Left renal cortex interstitium (tissue), 4 donors: ENCODE results near the gene SLC37A2. TPM values are rescaled to one million over a fixed set of nuclear protein-coding genes. Genes with fewer than 3 reads are reported as not detected.

Experiments used
- DNase-seq, 4 donors: peaks; one replicate each; pipeline ENCODE4 v3.0.0-alpha.2; 2013; ENCODE audit warnings: low read depth in 4 of 4, low spot score in 2 of 4, missing footprints in 1 of 4
- polyA plus RNA-seq, 4 donors: library from polyadenylated mRNA; unstranded; fragments of 120-200 nt; gene quantifications; one replicate each; pipeline ENCODE4 v1.2.1, GENCODE V29; 2013; ENCODE audit not compliant: insufficient read length in 4 of 4

SLC37A2 gene
- polyA plus RNA-seq, 4 donors: 1.7 to 2.1 (median 1.9) TPM

DNA sequence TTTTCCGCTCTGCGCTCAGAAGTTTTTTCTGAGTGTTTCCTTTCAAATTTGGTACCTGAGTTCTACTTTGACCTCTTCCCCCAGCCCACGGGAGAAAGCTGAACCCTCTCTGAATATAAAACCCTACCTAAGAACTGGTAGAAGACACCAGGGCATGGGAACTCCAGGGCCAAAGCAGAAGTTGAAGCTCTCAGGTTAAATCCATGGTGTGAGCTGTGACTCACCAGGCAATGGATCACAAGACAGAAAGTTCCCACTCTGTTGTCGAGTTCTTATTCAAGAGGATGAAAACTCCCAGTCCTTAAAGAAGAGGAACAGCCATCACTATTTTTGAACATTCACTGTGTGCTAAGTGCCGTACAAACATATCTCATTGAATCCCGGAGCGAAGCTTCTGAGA, 39.4 kb downstream of the SLC37A2 start:
- no peak for DNase-seq

DNA sequence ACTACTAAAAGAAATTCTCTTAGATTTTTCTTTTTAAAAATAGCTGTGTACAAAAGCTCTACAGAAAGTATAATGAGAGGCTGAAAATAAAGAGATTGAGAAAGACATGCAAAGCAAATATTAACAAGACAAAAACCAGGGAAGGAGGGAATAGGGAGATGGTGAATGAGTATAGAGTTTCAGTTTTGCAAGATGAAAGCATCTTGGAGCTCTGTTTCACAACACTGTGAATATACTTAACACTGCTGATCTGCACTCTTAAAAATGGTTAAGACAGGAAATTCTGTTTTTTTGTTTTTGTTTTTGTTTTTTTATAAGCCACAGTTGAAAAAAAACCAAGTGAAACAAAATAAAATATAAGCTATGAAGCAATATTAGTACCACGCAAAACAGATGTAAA, 42.8 kb downstream of the SLC37A2 start:
- no peak for DNase-seq

DNA sequence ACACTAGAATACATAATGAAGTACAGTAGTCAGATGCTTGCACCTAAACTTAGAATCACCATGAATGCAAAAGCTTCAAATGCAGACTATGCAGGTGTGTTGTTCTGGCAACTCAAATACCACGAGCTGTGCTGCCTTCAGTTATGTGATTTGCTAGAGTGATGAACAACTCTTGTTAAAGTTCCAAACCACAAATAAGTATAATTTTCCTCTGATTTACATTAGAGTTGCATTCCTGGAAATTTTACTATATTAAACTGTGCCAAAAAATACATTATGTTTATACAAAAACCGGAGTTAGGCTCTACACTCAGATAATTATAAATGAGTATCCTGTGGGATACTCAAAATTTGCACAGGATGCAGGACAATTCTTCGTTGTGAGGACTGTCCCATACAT, 45.4 kb downstream of the SLC37A2 start:
- DNase-seq: no peak

DNA sequence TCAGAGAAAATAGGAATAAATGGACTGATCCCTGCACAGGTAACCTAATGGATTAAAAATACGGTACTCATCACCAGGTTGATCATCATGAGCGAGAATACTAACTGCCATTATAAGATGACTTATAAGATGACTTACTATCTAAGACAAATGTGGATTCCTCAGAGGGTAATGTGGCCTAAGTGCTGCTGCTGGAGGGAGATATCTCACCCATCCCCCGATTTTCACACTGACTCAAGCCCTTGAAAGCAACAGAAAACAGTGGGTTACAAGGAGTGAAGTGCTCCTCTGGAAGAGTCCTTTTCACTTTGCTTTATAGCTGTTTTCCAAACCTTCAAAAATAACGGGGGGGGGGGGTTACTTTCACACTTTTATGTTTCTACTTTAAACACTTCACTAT, 47.4 kb downstream of the SLC37A2 start:
- DNase-seq: no peak

DNA sequence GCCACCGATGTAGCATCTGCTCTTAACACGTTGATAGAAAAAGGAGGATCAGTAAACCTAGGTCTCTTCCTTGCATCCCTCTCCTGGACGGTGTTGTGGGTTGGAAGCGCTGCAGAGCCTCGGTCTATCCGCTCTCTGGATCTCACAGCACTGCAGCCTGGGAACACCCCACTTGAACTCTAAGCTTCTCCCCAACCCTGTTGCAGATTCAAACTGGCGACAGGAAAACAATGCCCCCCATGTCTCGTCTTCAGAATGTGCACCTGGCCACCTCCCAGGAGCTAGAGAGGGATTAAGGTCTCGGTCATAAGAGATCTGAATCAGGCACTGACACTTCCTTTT, 47.9 kb downstream of the SLC37A2 start:
- DNase-seq: no peak

DNA sequence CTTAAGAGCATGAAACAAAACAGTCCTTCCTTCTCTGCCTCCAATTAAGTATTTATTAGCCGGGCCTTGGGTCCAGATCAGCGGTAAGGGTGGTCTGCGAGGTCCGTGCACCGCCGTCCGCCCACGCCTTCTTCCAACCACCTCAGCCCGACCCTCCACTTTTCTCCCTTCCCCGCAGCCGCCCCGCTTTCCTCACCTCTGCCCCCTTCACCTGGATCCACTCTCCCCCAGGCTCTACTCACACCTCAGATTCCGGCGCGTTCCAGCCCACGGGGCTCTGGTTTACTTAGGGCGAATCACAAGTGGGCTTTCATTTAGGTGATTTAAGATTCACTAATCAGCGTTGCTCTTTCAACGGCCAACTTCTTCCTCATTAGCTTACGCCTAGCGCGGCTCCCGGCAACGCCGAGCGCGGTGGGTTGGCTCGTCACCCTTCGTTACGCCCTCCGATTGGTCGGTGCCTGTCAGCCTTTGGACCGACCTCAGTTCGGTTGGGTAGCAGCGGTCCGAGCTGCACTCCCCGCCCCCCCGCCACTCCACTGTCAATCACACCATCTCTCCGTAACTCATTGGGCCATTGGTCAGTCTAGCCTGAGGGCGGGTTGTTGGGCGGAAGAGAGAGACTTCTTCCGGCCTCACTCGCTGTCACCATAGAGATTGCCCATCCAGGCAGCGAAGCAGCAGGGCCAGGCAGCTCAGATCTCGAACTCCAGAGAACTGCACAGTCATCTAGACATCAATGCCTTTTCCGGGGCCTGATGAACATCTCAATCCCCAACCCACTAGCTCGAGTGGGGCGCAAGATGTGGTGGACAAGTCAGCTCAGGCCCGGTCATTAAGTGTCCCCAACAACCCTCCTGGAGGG, 48.5 kb downstream of the SLC37A2 start, which contains the start of gene TMEM218:
Gene TMEM218 (minus strand): TSS at position 284 of the 865 bp plus-strand sequence. CDS start 9,385 bp downstream, outside the sequence.
- DNase-seq: peak; percentile 98

DNA sequence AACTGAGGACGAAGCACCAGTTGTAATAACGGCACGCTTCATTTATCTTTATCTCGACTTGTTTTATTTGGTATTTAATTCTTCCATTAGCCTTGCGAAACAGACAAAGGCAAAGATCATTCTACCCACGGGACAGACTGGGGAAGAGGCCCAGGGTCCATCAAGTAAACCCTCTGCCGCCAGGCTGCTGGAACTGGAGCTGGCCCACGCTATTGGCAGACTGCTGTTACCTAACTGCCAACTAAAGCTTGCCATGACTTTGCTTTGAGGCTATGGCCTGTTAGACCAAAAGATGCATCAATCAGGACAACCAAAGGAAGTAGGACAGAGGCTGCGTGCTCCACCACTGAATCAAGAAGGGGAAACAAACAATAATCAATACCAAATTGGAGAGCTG, 49.1 kb downstream of the SLC37A2 start:
- DNase-seq: no peak

DNA sequence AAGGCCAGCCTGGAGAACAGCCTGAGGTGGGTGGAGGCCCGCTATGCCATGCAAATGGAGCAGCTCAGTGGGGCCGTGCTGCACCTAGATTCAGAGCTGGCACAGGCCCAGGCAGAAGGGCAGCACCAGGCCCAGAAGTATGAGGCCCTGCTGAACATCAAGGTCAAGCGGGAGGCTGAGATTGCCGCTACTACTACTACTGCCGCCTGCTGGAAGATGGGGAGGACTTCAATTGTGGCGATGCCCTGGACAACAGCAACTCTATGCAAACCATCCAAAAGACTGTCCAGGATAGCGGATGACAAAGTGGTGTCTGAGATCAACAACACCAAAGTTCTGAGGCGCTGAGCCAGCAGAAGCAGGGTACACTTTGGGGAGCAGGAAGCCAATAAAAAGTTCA, 51.4 kb downstream of the SLC37A2 start:
- no peak for DNase-seq

DNA sequence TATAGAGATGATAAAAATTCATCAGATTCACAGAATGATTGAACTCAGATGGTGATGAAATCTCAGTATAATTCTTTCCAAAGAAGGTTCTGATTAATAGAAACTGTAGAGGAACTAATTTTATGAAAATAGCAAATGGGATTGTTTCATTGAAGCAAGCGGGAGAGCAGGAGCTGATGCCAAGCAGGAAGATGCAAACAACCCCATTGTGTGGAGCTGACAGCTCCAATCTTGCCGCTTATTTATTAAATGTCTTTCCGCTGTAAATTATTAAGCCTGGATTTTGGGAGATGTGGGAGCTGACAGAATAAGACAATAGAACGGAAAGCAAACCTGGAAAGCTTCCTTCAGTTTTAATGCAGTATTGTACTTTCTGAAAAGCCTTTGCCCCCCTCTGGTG, 54.3 kb downstream of the SLC37A2 start:
- no peak for DNase-seq

DNA sequence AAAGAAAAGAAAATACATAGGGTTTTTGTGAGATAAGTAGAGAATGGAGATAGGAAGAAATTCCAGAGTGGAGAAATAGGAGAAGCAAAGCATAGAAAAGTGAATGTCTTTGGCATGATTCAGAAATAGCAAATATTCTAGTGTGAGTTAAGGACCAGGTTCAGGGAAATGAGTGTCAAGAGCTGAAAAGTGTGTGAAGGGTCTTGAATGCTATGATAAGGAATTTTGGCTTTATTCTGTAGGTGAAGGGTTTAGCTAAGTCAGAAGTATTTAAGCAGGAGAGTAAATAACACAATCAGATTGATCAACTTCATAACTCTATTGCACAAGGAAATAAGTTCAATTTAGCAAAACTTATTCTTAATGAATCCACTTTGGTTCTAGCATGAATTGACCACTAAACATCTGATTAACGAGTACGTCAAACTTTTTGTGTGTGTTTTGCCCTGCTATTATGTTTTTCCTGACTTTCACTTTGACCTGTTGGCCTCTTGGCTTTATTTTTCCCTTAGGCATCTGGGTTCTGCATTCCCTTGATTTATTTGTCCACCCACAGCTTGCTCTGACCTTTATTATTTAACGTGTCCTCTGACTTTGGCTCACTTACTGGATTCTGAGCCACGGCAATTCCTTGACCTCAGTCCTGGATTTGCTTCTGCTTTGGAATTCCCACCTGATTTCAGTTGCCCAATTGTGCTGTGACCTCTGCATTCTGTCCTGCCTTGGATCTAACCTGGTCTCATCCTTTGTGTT, 60.3 kb downstream of the SLC37A2 start:
- DNase-seq: no peak

DNA sequence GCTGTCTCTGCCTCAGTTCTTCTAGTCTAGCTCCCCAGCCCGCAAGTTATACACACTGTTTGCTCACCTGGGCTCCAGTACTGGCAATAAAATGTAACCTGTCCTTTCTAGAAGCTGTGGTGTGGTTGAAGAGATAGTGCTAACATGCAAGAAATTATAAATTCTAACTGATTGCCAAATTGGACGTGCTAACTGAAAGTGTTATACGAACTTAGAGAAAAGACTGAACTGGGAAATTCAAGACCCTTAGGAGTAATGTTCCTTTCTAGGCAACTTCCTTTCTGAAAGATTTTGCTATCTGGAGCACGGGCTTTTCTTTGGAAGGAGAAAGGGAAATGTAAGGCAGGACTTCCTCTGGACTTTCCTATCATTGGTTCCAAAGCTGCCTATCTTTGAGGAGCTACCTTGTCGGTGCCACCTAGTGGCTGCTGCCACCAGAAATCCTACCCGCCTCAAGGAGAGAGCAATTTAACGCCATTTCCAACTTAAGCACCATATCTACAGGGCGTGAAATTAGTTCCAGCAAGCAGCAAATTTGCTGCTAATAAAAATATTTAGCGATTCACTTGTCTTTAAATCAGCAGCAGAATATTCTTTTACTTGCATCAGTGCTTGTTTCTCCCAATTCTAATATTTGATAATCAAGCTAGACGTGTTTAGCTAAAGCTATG, 61.0 kb downstream of the SLC37A2 start:
- DNase-seq: no peak

DNA sequence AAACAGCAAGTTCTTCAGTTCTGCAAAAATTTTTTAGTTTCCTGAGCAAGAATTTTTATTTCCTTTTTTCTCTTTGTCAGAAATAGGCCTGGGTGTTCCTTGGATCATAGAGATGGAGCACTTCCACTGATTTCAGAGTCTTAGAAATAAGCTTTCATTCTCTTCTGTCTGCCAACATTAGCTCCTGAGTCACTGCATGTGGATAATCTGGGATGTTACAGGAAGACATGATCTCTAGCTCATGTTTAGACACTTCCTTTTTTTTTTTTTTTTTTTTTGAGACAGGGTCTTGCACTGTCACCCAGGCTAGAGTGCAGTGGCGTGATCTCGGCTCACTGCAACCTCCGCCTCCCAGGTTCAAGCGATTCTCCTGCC, 61.5 kb downstream of the SLC37A2 start:
- DNase-seq: no peak

DNA sequence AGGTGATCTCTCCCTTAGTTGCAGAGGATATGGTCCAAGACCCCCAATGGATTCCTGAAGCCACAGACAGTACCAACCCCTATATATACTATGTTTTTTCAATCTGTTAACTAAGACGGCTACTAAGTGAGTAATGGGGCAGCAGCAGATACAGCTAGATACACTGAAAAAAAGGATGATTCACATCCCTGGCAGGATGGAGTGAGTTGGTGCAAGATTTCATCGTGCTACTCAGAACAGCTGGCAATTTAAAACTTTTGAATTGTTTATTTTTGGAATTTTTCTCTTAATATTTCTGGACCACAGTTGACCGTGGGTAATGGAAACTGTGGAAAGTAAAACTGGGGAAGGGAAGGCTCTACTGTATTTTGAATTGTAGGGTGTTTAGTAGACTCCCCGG, 65.3 kb downstream of the SLC37A2 start:
- DNase-seq: no peak

DNA sequence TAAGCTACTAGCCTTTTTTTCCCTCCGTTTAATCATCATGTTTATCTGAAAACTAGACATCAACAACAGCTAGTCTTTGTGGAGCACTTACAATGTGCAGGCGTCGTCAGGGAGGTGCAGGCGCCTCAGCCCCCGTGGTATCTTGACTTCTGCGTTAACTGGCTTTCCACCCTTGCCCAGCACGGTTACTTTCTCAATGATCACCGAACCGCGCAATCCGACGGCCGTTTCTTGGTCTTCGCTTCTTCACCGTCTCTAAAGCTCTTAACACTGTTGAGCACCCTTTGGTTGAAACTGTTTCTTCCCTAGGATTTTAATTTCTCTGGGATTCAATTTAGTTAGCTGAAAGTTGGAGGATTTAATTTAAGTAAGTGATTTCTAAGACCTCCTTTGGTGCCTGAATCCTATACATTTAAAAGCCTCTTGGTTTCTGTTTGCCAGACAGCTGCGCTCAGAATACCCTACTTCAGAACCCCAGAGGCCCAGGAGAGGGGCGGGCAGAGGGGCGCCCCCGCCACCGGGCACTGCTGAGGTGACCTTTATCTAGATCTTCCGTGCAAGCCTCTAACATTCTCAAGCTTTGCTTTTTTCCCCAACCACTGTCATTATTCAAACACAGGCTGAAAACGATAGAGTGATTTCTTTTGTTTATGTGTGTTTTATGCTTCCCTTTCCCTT, 66.3 kb downstream of the SLC37A2 start:
- DNase-seq: no peak

DNA sequence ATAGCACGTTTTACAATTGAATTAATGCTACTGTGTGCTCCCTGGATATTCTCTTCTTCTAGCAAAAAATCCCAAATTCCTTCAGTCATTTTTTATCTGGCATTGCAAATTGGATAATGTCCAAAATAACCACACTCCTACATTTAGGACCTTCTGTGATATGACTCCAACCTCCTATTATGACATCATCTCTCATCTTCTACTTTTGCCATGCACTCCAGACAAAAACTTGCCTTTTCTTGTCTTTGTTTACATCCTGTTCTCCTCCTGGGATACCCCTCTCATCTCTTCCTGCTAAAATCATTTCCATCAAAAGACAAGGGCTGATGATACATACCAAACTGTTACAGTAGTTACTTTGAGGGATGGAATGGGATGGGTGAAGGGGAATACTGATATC, 69.0 kb downstream of the SLC37A2 start:
- DNase-seq: no peak

DNA sequence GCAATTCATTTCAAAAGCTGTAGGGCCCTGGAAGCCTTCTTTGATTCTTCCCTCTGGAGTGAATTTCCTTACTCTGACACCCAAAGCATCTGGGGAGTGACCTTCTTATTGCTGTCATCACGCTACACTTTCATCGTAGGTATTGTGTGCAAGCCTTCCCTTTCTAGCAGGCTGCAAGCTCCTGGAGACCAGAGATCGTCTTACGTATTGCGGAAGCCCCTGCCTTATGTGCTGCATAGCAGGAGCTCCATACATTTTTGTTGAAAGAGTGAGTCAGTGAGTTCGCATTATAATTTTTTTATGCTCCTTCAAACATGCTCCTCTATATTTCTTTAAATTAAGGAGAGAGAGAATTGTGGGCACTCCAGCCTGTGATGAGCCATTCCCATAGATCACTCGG, 69.5 kb downstream of the SLC37A2 start:
- no peak for DNase-seq

DNA sequence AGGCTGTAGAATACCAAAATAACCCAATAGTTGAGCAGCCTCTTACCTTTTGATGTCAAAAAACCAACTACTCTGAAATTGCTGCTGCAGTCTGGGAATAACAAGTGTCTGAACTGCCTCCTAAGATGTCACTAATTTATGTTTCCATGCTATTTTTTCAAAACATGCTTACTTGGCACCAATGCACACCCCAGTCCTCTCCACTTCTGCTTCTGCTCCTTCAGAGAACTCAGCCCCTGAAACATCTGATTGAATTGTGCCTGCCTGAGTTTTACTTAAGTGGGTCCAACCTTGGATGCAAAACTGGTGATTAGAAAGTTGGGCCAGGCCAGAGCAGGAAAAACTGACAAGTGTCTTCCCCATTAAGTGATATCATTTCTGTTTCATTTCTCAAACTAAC, 72.9 kb downstream of the SLC37A2 start:
- no peak for DNase-seq

DNA sequence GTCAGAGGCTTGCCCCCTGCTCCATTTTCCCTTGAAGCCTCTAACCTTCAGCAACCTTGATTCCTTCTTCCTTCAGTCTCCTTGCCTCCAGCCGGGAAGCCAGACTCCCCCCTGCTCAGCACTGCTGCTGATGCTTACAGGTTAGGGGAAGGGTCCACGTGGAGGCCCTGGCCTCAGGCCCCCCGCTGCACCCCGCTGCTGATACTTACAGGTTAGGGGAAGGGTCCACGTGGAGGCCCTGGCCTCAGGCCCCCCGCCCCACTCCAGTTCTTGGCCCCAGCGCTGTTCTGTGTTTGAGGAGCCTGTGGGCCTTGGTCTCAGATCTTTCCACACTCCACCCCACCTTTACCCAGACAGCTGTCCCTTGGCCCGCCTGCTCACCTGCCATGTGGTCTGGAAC, 75.9 kb downstream of the SLC37A2 start:
- no peak for DNase-seq

DNA sequence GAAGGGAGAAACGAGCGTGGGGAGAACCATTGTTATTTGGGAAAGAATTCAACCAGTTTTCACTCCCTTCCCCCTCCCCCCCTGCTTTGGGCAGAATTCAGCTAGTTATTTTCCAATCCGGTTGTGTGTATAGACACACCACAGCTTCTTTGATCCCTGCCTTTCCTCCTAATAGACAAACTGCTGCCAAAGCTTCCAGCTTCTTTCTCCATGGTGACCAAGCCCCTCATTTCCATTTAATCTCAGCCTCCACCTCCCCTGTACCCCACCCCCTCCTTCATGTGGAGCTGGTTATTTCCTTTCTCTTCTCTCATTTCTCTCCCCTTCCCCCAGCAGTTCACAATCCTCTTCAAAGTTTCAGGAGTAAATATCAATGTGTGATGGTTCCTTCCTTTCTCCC, 76.7 kb downstream of the SLC37A2 start:
- no peak for DNase-seq
